Measurements from ENCODE around the gene IQCE. TPM values are rescaled to one million over a fixed set of nuclear protein-coding genes. Genes with fewer than 3 reads are reported as not detected.

Gene IQCE
- total and polyA plus RNA-seq, 2 experiments from 2014 or later, result 11.8 to 13.3 TPM

DNA sequence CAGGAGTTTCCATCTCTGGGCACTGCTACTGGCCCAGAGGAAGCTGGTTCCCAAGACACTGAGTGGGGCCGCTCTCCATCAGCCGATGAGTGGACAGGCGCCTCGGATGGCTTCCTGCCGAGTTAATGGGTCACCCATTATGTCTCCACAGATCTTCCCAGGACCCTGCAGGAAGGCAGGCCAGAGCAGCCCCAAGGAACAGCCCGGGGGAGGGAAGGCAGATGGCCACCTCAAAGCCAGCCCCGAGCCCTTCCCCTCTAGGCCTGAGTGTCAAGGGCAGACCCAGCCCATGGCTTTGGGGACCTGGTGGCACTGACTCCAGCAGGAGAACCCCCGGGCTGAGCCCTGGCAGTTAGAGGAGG, 42.6 kb upstream of the IQCE start:
- Histone ChIP-seq H3K4me2 (no peak overlapping the region), H2AFZ (no peak overlapping the region), H3K27ac (no peak overlapping the region), H3K4me3 (no peak overlapping the region), H4K20me1 (ENCODE audit: insufficient read depth, poor library complexity, severe bottlenecking) (peaks cover 3% of the 10 kb centered on the region), H3K36me3 (replicated peaks; ENCODE audit: insufficient read depth, low read depth) (no peaks in the 10 kb centered on the region), H3K79me2 (no peaks in the 10 kb centered on the region), H3K27me3 (peaks cover 14% of the 10 kb centered on the region), H3K9me3 (ENCODE audit: low read depth) (no peaks in the 10 kb centered on the region), H3K4me1 (ENCODE audit: insufficient read depth) (peaks cover 38% of the 10 kb centered on the region), H3K9me2 (replicated peaks; ENCODE audit: insufficient read depth) (no peaks in the 10 kb centered on the region)
- no peak for DNase-seq (ENCODE audit: low spot score)
- 65% methylated on average over 8 of the region's 8 CpGs for WGBS (ENCODE audit: low lambda C conversion rate, missing lambda C conversion rate)
- TF ChIP-seq EZH2 (IDR thresholded peaks at IDR 0.05; ENCODE audit: borderline replicate concordance), result no peak
- no peak for TF ChIP-seq EZH2phosphoT487 (IDR thresholded peaks at IDR 0.05; ENCODE audit: low read depth, severe bottlenecking, unreplicated experiment)
- TF ChIP-seq CTCF (IDR thresholded peaks at IDR 0.05; ENCODE audit: poor library complexity), result no peak

GRCh38 chr7:2517026-2517425, 41.8 kb upstream of the IQCE start:
- Histone ChIP-seq H2AFZ (no peak overlapping the region), H3K9me3 (ENCODE audit: low read depth) (no peaks in the 10 kb centered on the region), H3K27ac (no peak overlapping the region), H3K27me3 (peaks cover 20% of the 10 kb centered on the region), H3K4me1 (ENCODE audit: insufficient read depth) (peaks cover 32% of the 10 kb centered on the region), H3K36me3 (replicated peaks; ENCODE audit: insufficient read depth, low read depth) (no peaks in the 10 kb centered on the region), H4K20me1 (ENCODE audit: insufficient read depth, poor library complexity, severe bottlenecking) (peaks cover 3% of the 10 kb centered on the region), H3K9me2 (replicated peaks; ENCODE audit: insufficient read depth) (no peaks in the 10 kb centered on the region), H3K79me2 (peaks cover 2% of the 10 kb centered on the region), H3K4me3 (no peak overlapping the region), H3K4me2 (no peak overlapping the region)
- TF ChIP-seq EZH2phosphoT487 (IDR thresholded peaks at IDR 0.05; ENCODE audit: low read depth, severe bottlenecking, unreplicated experiment) (no peak), EZH2 (IDR thresholded peaks at IDR 0.05; ENCODE audit: borderline replicate concordance) (no peak), CTCF (IDR thresholded peaks at IDR 0.05; ENCODE audit: poor library complexity) (no peak)
- WGBS (ENCODE audit: low lambda C conversion rate, missing lambda C conversion rate), result 62% methylated on average over 8 of the region's 8 CpGs
- no peak for DNase-seq (ENCODE audit: low spot score)

- H3K36me3 ChIP-seq (replicated peaks; ENCODE audit: insufficient read depth, low read depth), result no peaks in the 10 kb centered on the region
- no peak overlapping the region for H2AFZ ChIP-seq
- TF ChIP-seq CTCF (IDR thresholded peaks at IDR 0.05; ENCODE audit: poor library complexity) (no peak), EZH2phosphoT487 (IDR thresholded peaks at IDR 0.05; ENCODE audit: low read depth, severe bottlenecking, unreplicated experiment) (no peak), EZH2 (IDR thresholded peaks at IDR 0.05; ENCODE audit: borderline replicate concordance) (no peak)
- no peak overlapping the region for H3K4me3 ChIP-seq
- H3K27me3 ChIP-seq, result peaks cover 20% of the 10 kb centered on the region
- H3K79me2 ChIP-seq, result peaks cover 6% of the 10 kb centered on the region
- peaks cover 40% of the 10 kb centered on the region for H3K4me1 ChIP-seq (ENCODE audit: insufficient read depth)
- WGBS (ENCODE audit: low lambda C conversion rate, missing lambda C conversion rate), result 64% methylated on average over 18 of the region's 18 CpGs
- H3K4me2 ChIP-seq, result peak overlapping the region; percentile 96
- no peaks in the 10 kb centered on the region for H3K9me2 ChIP-seq (replicated peaks; ENCODE audit: insufficient read depth)
- DNase-seq (ENCODE audit: low spot score), result no peak
- H3K9me3 ChIP-seq (ENCODE audit: low read depth), result no peaks in the 10 kb centered on the region
- peaks cover 3% of the 10 kb centered on the region for H4K20me1 ChIP-seq (ENCODE audit: insufficient read depth, poor library complexity, severe bottlenecking)
- H3K27ac ChIP-seq, result no peak overlapping the region
Measured at GRCh38 chr7:2517678-2518507, 40.9 kb upstream of the IQCE start.
